GM21723 (cell line): Measurements from ENCODE around the gene SAAL1.
"Not testable (repeated sequence)": the region's sequence is repeated elsewhere in the genome, so short reads cannot be mapped to it uniquely, and the experiment has no call there.

ENCODE experiments used
- ATAC-seq: cut with Tn5 transposase; IDR thresholded peaks from one replicate; pipeline ENCODE4 v1.9.1; 2021; ENCODE audit warnings: mild to moderate bottlenecking, moderate library complexity; ENCODE audit not compliant: unreplicated experiment

SAAL1 gene

GRCh38 chr11:18105802-18106574 lies at the start of gene SAAL1:
TSS of gene SAAL1 (minus strand) at chr11:18106082. CDS start at chr11:18106041, 41 bp downstream.
- ATAC-seq, result peak; percentile 97

DNA sequence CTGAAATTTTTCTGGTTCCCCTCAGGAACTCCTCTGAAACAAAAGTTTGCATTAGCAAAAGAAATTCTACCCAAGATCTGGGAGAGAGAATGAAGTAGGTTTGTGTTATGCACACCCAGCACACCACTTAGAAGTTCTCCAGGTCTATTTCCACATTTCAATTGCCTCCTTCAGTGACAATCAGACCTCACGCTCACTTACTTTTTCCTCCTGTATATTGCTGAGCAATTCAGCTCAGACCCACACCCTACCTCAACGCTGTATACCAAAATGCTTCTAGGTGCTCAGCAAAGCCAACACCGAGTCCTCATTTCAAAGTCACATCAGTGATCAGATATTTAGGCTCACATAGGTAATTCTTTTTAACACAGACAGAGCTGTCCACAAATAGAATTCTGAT lies 45.7 kb upstream of the SAAL1 start:
- ATAC-seq, result no peak

DNA sequence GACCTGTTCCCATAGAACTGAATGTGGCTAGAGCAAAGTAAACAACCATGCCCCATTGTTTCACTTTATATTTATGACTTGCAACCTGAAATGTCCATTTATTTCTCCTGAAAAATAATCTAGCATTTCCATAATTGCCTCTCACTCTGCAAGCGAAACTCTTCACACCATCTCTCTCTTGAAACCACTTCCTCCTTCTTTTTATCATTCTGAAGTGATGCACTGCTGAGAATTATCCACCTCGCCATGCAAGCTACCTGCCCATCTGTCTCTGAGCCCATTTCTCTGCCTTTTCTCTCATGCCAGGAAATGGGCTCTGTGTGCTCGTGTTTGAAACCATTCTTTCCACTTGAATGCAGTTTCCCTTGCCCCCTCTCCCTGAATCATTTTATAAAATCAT lies 40.0 kb upstream of the SAAL1 start:
- ATAC-seq, result no peak

DNA sequence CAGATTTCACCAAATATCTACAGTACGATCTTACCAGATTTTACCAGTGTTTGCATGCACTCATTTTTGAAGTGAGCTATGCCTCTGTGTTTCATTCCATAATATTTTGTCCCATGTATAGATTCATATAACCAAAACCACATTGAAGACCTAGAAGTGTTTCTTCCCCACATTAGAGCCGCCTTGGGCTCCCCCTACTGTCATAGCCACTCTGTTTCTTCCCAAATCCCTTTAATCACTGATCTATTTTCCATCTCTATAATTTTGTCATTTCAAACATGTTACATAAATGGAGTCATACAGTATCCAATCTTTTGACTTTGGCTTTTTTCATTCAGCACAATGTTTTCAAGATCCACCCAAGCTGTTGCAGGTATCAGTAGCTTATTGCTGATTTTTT lies 39.1 kb upstream of the SAAL1 start:
- ATAC-seq, result no peak

- ATAC-seq, result no peak
Observed at GRCh38 chr11:18144243-18144642, 38.4 kb upstream of the SAAL1 start.

GRCh38 chr11:18140145-18140544 lies 34.3 kb upstream of the SAAL1 start:
- no peak for ATAC-seq

GRCh38 chr11:18137186-18137800 lies 31.4 kb upstream of the SAAL1 start:
- ATAC-seq, result no peak

DNA sequence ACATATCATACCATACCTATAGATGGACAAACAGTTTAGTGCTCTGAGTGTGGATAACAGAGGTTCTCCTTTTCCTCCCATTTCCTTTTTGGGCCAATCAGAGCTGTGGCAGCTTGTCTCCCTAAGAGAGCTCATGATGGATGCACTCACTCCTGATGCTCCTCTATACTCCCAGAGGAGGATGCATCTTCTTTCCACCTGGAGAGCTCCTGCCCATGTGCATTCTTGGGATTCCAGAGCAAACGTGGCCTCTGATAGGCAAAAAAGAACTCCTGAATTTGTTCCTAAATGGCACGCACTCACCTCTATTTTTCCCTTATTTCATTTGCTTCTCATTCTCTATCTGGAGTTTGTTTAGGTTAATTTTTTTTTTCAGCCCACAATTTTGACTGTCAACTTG lies 29.4 kb upstream of the SAAL1 start:
- ATAC-seq, result no peak

GRCh38 chr11:18132341-18132740 lies 26.5 kb upstream of the SAAL1 start, which contains the start of gene MRGPRX3:
TSS of gene MRGPRX3 (plus strand) at chr11:18132571. CDS start at chr11:18137203, 4,632 bp downstream.
- ATAC-seq, result no peak

GRCh38 chr11:18131115-18131514 lies 25.2 kb upstream of the SAAL1 start:
- ATAC-seq, result not testable (repeated sequence)

- not testable (repeated sequence) for ATAC-seq
Observed at GRCh38 chr11:18121331-18121828, 15.5 kb upstream of the SAAL1 start.

GRCh38 chr11:18115360-18116127 lies 9.7 kb upstream of the SAAL1 start:
- peak; percentile 93 for ATAC-seq

DNA sequence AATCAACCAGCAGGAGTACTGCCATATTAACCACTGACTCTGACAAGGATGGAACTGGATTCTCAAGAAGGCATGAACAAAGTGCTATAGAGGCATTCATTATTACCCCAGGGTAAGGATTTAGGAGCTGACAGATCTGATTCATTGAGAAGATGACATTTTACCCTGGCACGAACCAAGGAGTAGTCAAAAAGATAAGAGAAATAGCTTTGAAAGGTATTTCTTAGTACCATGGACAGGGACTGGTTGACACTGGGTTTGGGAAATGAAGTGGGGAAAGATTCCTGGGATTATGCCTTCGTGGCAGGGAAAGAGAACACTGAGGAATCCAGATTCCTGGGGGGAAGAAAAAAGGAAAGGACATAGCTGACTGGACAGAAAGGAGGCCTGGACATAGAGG lies 5.1 kb upstream of the SAAL1 start:
- ATAC-seq, result no peak

DNA sequence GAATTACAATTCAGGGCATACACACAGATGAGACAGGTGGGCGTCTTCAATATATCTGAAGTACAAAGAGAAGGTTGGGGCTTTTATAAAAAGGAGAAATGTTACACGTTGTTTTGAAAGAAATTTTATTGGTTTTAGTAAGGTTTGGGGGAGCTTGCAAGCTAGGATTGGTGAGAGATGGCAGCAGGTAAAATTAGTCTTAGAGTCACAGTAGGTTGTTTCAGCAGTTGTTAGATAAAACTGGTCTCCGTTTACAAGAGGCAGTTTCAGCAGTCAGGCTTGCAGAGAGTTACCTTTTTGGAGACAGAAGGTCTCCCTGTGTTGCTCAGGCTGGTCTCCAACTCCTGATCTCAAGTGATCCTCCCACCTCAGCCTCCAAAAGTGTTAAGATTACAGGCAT lies 2.4 kb upstream of the SAAL1 start:
- no peak for ATAC-seq

- no peak for ATAC-seq
Observed at GRCh38 chr11:18106688-18107087, 806 bp upstream of the SAAL1 start.

DNA sequence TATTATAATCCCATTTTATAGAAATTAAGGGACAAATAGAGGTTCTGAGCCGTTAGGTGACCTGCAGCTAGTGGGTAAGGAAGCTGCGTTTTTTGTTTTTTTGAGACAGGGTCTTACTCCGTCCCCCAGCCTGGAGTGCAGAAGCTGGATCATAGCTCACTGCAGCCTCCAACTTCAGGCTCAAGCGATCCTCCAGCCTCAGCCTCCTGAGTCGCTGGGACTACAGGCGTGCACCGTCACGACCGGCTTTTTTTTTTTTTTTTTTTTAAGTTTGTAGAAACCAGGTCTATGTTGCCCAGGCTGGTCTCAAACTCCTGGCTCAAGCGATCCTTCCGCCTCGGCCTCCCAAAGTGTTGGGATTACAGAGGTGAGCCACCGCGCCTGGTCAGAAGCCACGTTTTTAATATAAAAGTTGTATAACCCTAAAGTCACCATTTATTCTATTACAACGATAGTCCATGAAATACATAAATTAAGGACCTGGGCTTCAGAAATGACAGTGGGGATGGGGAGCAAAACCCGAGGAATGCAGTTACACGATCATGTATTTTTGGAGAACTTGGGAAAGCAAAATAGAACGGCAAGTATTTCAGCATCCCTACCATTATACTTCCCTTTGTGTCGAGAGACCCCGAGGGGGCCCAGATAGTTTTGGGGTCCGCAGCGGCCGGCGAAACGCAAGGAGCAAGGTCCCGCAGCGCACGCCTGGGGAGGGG lies 638 bp downstream of the SAAL1 start:
- no peak for ATAC-seq

GRCh38 chr11:18100926-18101656 lies 4.8 kb downstream of the SAAL1 start:
- ATAC-seq, result no peak

DNA sequence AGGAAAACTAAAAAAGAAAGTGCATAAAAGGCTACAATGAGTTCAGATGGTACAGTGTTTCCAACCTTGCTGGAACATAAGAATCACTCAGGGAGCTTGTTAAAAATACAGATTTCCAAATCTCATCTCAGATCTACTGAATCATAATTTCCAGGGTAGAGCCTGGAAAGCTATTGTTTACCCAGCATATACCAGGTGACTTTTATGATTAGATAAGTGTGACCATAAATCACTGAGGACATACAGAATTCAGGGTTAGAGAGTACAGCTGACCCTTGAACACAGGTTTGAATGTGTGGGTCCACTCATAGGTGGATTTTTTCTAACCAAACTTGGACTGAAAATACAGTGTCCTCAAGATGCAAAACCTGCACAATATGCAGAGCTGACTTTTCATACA lies 11.9 kb downstream of the SAAL1 start:
- no peak for ATAC-seq

DNA sequence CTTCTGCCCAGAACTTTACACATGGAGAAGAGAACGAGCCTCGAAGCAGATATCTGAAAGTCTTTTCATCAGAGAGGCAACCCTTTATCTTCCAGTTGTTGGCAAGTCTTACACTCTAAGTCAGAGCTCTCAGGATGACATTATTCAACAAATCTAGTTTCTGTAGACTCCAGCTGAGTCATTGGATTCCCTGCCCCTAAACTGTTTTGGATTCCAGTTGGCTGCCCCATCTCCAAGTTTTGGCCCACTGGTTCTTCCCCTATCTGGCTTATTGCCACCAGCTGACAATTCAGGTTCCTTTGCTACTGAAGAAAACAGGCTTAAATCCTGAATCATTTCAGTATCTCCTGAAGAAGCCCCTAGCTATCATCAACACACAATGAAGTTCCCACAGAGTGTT lies 14.2 kb downstream of the SAAL1 start:
- no peak for ATAC-seq

DNA sequence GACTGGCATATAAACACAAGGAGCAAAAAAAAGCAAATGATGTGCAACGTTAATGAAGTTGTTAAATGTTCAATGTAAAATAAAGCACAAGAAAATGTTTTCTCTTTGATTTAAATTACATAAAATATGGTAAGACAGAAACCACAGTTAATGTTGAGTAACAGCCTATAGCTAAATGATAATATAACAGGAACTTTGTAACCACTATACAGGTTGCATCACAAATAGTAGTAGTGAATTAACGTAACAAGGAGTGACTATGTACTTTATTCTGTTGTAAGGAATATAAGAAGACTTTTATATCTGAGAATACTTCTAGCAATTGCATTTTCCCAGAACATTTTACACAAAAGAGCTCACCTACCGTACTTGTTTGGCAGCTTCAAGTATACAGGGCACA lies 16.9 kb downstream of the SAAL1 start:
- ATAC-seq, result no peak
